Gastrocnemius medialis (tissue), 4 donors: ENCODE data around the gene RAB4A.

ENCODE experiments used
- CTCF ChIP-seq, 5 experiments: fragments of 450-650 bp in 3 of 5; fragments of 200-600 bp in 2 of 5; sonication (generic) in 2 of 5; IDR thresholded peaks in 4 of 5; conservative IDR thresholded peaks in 1 of 5; 1 replicate in 4 of 5; 2 replicates in 1 of 5; pipeline ENCODE4 v1.5.1; 2016 to 2019; ENCODE audit warnings: antibody characterized with exemption in 5 of 5, mild to moderate bottlenecking in 3 of 5, moderate library complexity in 3 of 5
- POLR2A ChIP-seq, 2 donors: fragments of 450-650 bp; IDR thresholded peaks; one replicate each; pipeline ENCODE4 v1.6.1; 2017; ENCODE audit warnings: antibody characterized with exemption in 2 of 2, mild to moderate bottlenecking in 2 of 2, moderate library complexity in 2 of 2

- TF ChIP-seq CTCF (IDR thresholded peaks at IDR 0.05 in 4 of 5, conservative IDR thresholded peaks at IDR 0.05 in 1 of 5) (no peak), POLR2A (IDR thresholded peaks at IDR 0.05) (no peak)
Observed at GRCh38 chr1:229295745-229296144, 24.8 kb downstream of the RAB4A start.
